Neural progenitor cell (in vitro differentiated cells): Measurements from ENCODE around the gene ZNF511. TPM values are rescaled to one million over a fixed set of nuclear protein-coding genes. Genes with fewer than 3 reads are reported as not detected.

Experiments used
- DNase-seq: peaks from one replicate; pipeline ENCODE4 v3.0.0-alpha.2; 2016; ENCODE audit warnings: low spot score
- H2AFZ ChIP-seq: fragments of 200-600 bp; sonication (generic); replicated peaks from 2 replicates; pipeline ENCODE4 v1.6.1; 2016; ENCODE audit warnings: antibody characterized with exemption
- H3F3A ChIP-seq: fragments of 200-600 bp; sonication (generic); 2 replicates; pipeline ENCODE4 v1.6.1; 2016; ENCODE audit warnings: antibody characterized with exemption, low read depth
- H3K27ac ChIP-seq: fragments of 200-600 bp; sonication (generic); 2 replicates; pipeline ENCODE4 v1.5.1; 2016; ENCODE audit warnings: mild to moderate bottlenecking
- H3K27me3 ChIP-seq: fragments of 200-600 bp; sonication (generic); 2 replicates; pipeline ENCODE4 v1.6.1; 2016; ENCODE audit warnings: mild to moderate bottlenecking, moderate library complexity
- H3K36me3 ChIP-seq: fragments of 200-600 bp; sonication (generic); 2 replicates; pipeline ENCODE4 v1.5.1; 2016
- H3K4me1 ChIP-seq: fragments of 200-600 bp; sonication (generic); 2 replicates; pipeline ENCODE4 v1.6.1; 2016; ENCODE audit warnings: mixed run types
- H3K4me2 ChIP-seq: fragments of 200-600 bp; sonication (generic); 2 replicates; pipeline ENCODE4 v1.6.1; 2016
- H3K4me3 ChIP-seq: fragments of 200-600 bp; sonication (generic); 2 replicates; pipeline ENCODE4 v1.5.1; 2016
- H3K79me2 ChIP-seq: fragments of 200-600 bp; sonication (generic); 2 replicates; pipeline ENCODE4 v1.6.1; 2016; ENCODE audit warnings: low read depth
- H3K9ac ChIP-seq: fragments of 200-600 bp; sonication (generic); 2 replicates; pipeline ENCODE4 v1.6.1; 2016
- H3K9me3 ChIP-seq: fragments of 200-600 bp; sonication (generic); 2 replicates; pipeline ENCODE4 v1.5.1; 2016; ENCODE audit warnings: low read depth
- H4K20me1 ChIP-seq: fragments of 200-600 bp; sonication (generic); 2 replicates; pipeline ENCODE4 v1.6.1; 2016; ENCODE audit warnings: low read depth
- H3K27ac Mint-ChIP-seq: 3 replicates; pipeline ENCODE4 v1.8.0; 2021; ENCODE audit warnings: mixed read lengths
- H3K27me3 Mint-ChIP-seq: 2 replicates; pipeline ENCODE4 v1.8.0; 2022; ENCODE audit warnings: low read depth, mild to moderate bottlenecking, inconsistent platforms, moderate library complexity, mixed read lengths; ENCODE audit not compliant: insufficient read depth
- H3K36me3 Mint-ChIP-seq: 3 replicates; pipeline ENCODE4 v1.8.0; 2021; ENCODE audit warnings: mixed read lengths
- H3K4me1 Mint-ChIP-seq: 3 replicates; pipeline ENCODE4 v1.8.0; 2021; ENCODE audit warnings: mixed read lengths
- H3K4me3 Mint-ChIP-seq: 3 replicates; pipeline ENCODE4 v1.8.0; 2021; ENCODE audit warnings: mild to moderate bottlenecking, moderate library complexity, mixed read lengths
- H3K9me3 Mint-ChIP-seq: 3 replicates; pipeline ENCODE4 v1.8.0; 2020; ENCODE audit warnings: mixed read lengths
- CTCF ChIP-seq: fragments of 200-600 bp; sonication (generic); IDR thresholded peaks from 2 replicates; pipeline ENCODE4 v1.5.1; 2017; ENCODE audit warnings: antibody characterized with exemption, mild to moderate bottlenecking
- EZH2 ChIP-seq: fragments of 200-600 bp; sonication (generic); IDR thresholded peaks from 2 replicates; pipeline ENCODE4 v1.6.1; 2017; ENCODE audit warnings: antibody characterized with exemption, mild to moderate bottlenecking, moderate library complexity
- EZH2phosphoT487 ChIP-seq: fragments of 200-600 bp; sonication (generic); IDR thresholded peaks from 2 replicates; pipeline ENCODE4 v1.6.1; 2017; ENCODE audit warnings: antibody characterized with exemption
- total RNA-seq: library from RNA; depleted of rRNA; stranded (reverse); fragments of >200 nt; gene quantifications from 2 replicates; pipeline ENCODE4 v1.2.3, GENCODE V29; 2015; ENCODE audit warnings: low replicate concordance

Gene ZNF511
- total RNA-seq, 1 donor from 2014 or later: 44.4 TPM

GRCh38 chr10:133357285-133358161, 48.8 kb downstream of the ZNF511 start, which contains the start of gene FUOM:
TSS of gene FUOM (minus strand) at chr10:133358019. CDS start at chr10:133358007, 12 bp downstream.
- H3K27ac Mint-ChIP-seq: no peak within 1 kb of the TSS
- Histone ChIP-seq H3K27me3 (peaks cover 8% of the 10 kb centered on the region), H3K9ac (no peak within 1 kb of the TSS), H3K4me1 (no peaks in the 10 kb centered on the region), H3K27ac (no peak within 1 kb of the TSS), H3K79me2 (peaks cover 7% of the 10 kb centered on the region), H2AFZ (peak within 1 kb of the TSS; percentile 64), H4K20me1 (peaks cover 19% of the 10 kb centered on the region), H3K4me2 (peak within 1 kb of the TSS; percentile 92), H3K9me3 (no peaks in the 10 kb centered on the region), H3K36me3 (no peaks in the 10 kb centered on the region), H3K4me3 (peak within 1 kb of the TSS; percentile 93), H3F3A (peaks cover 17% of the 10 kb centered on the region)
- peak; percentile 90 for DNase-seq
- H3K4me1 Mint-ChIP-seq: no peaks in the 10 kb centered on the region
- no peaks in the 10 kb centered on the region for H3K9me3 Mint-ChIP-seq
- peaks cover 9% of the 10 kb centered on the region for H3K27me3 Mint-ChIP-seq
- peak within 1 kb of the TSS; percentile 81 for H3K4me3 Mint-ChIP-seq
- peak; percentile 12 for TF ChIP-seq CTCF
- no peak for TF ChIP-seq EZH2
- TF ChIP-seq EZH2phosphoT487: peak; percentile 21
- peaks cover 11% of the 10 kb centered on the region for H3K36me3 Mint-ChIP-seq

GRCh38 chr10:133358162-133358924, 49.6 kb downstream of the ZNF511 start:
- H3K27me3 Mint-ChIP-seq: peaks cover 9% of the 10 kb centered on the region
- TF ChIP-seq EZH2: no peak
- no peak for TF ChIP-seq CTCF
- no peak for TF ChIP-seq EZH2phosphoT487
- no peak overlapping the region for H2AFZ ChIP-seq
- peak overlapping the region; percentile 52 for H3K4me3 Mint-ChIP-seq
- H3K4me2 ChIP-seq: no peak overlapping the region
- H4K20me1 ChIP-seq: peaks cover 19% of the 10 kb centered on the region
- DNase-seq: no peak
- H3K9me3 ChIP-seq: no peaks in the 10 kb centered on the region
- peaks cover 17% of the 10 kb centered on the region for H3F3A ChIP-seq
- no peak overlapping the region for H3K9ac ChIP-seq
- H3K27me3 ChIP-seq: peaks cover 8% of the 10 kb centered on the region
- H3K4me1 Mint-ChIP-seq: no peaks in the 10 kb centered on the region
- peaks cover 11% of the 10 kb centered on the region for H3K36me3 Mint-ChIP-seq
- H3K9me3 Mint-ChIP-seq: no peaks in the 10 kb centered on the region
- H3K4me3 ChIP-seq: no peak overlapping the region
- peaks cover 7% of the 10 kb centered on the region for H3K79me2 ChIP-seq
- no peaks in the 10 kb centered on the region for H3K4me1 ChIP-seq
- H3K27ac ChIP-seq: no peak overlapping the region
- H3K36me3 ChIP-seq: no peaks in the 10 kb centered on the region
- no peak overlapping the region for H3K27ac Mint-ChIP-seq

DNA sequence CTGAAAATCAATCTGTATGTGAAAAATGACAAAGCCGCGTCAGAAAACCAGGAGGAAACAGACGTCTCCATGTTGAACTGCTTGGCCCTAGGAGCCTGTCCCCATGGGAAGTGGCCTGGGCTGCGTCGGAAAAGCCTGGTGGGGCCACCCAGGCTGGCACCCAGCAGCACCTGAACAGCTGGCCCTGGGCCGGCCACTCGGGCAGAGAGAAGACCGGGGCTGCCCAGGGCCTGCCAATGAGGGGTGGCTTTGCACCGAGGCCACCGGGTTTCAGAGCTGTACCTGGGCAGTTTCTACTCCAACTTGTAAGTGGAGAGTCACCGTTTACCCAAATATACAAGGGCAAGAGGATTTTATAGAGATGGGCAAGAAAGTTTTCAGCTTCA, 50.2 kb downstream of the ZNF511 start:
- Histone ChIP-seq H3K79me2 (peaks cover 7% of the 10 kb centered on the region), H3K4me3 (no peak overlapping the region), H3F3A (peaks cover 17% of the 10 kb centered on the region), H3K4me2 (no peak overlapping the region), H3K36me3 (no peaks in the 10 kb centered on the region), H3K4me1 (no peaks in the 10 kb centered on the region), H4K20me1 (peaks cover 19% of the 10 kb centered on the region), H3K27me3 (peaks cover 8% of the 10 kb centered on the region), H3K27ac (no peak overlapping the region), H3K9me3 (no peaks in the 10 kb centered on the region), H2AFZ (no peak overlapping the region), H3K9ac (no peak overlapping the region)
- no peak for DNase-seq
- H3K4me1 Mint-ChIP-seq: no peaks in the 10 kb centered on the region
- peaks cover 8% of the 10 kb centered on the region for H3K27me3 Mint-ChIP-seq
- no peak overlapping the region for H3K27ac Mint-ChIP-seq
- H3K9me3 Mint-ChIP-seq: no peaks in the 10 kb centered on the region
- H3K36me3 Mint-ChIP-seq: peaks cover 11% of the 10 kb centered on the region
- H3K4me3 Mint-ChIP-seq: peak overlapping the region; percentile 52
- no peak for TF ChIP-seq EZH2
- TF ChIP-seq CTCF: no peak
- TF ChIP-seq EZH2phosphoT487: no peak
